Measurements from ENCODE around the gene SRCAP.
A peak's percentile ranks its signal among the peaks of the same experiment; 100 is the strongest.

The SRCAP gene

GRCh38 chr16:30746638-30747175 lies 47.7 kb downstream of the SRCAP start:
- no peak for DNase-seq
- Histone ChIP-seq H3K36me3 (peaks cover 6 to 32% (median 9%) of the 10 kb centered on the region in 3 donors), H3K9me3 (no peaks in the 10 kb centered on the region), H3K27me3 (no peaks in the 10 kb centered on the region), H3K4me1 (peaks cover 0 to 29% (median 12%) of the 10 kb centered on the region in 4 donors), H3K27ac (peak overlapping the region; percentile 67 to 84), H3K4me3 (no peak overlapping the region)
- intact Hi-C loops (cut with DNase I; ENCODE audit: low total_unique reads), result loop anchor here (10.0 kb wide), 1 partner anchor 58 kb away; no protein-coding TSS in a partner anchor
- no peak for TF ChIP-seq CTCF (IDR thresholded peaks at IDR 0.05)

GRCh38 chr16:30747331-30747730 lies 48.4 kb downstream of the SRCAP start:
- intact Hi-C loops (cut with DNase I; ENCODE audit: low total_unique reads), result loop anchor here (10.0 kb wide), 1 partner anchor 57 kb away; no protein-coding TSS in a partner anchor
- no peak for DNase-seq
- peaks cover 6 to 38% (median 9%) of the 10 kb centered on the region in 3 donors for H3K36me3 ChIP-seq

GRCh38 chr16:30747799-30748633 lies 49.0 kb downstream of the SRCAP start, which contains the start of gene PHKG2:
Gene PHKG2, plus strand, starts transcription at chr16:30748425. Its CDS starts 396 bp downstream, at chr16:30748821.
- DNase-seq, result peak; percentile 99 to 100
- TF ChIP-seq CTCF (IDR thresholded peaks at IDR 0.05), result peak in 1 of 2 experiments; percentile 6
- Histone ChIP-seq H3K4me1 (peaks cover 0 to 24% (median 9%) of the 10 kb centered on the region in 4 donors), H3K4me3 (peak within 1 kb of the TSS; percentile 89 to 99), H3K27ac (peak within 1 kb of the TSS; percentile 67 to 84), H3K9me3 (no peaks in the 10 kb centered on the region), H3K27me3 (no peaks in the 10 kb centered on the region), H3K36me3 (peaks cover 6 to 42% (median 9%) of the 10 kb centered on the region in 3 donors)
- intact Hi-C loops (cut with DNase I; ENCODE audit: low total_unique reads), result loop anchor here (10.0 kb wide), 1 partner anchor 57 kb away; no protein-coding TSS in a partner anchor

More at GRCh38 chr16:30747331-30747730, 48.4 kb downstream of the SRCAP start:
- no peaks in the 10 kb centered on the region for H3K27me3 ChIP-seq
- H3K4me3 ChIP-seq, result peak overlapping the region; percentile 89 to 99
- H3K27ac ChIP-seq, result peak overlapping the region; percentile 67 to 84
- no peaks in the 10 kb centered on the region for H3K9me3 ChIP-seq
- no peak for TF ChIP-seq CTCF (IDR thresholded peaks at IDR 0.05)
- H3K4me1 ChIP-seq, result peaks cover 0 to 24% (median 9%) of the 10 kb centered on the region in 4 donors

GRCh38 chr16:30748634-30749445 lies 49.9 kb downstream of the SRCAP start:
- intact Hi-C loops (cut with DNase I; ENCODE audit: low total_unique reads), result loop anchor here (10.0 kb wide), 1 partner anchor 56 kb away; no protein-coding TSS in a partner anchor

More at GRCh38 chr16:30748634-30749445, 49.9 kb downstream of the SRCAP start:
- Histone ChIP-seq H3K36me3 (peaks cover 6 to 46% (median 16%) of the 10 kb centered on the region in 3 donors), H3K4me3 (peak overlapping the region; percentile 89 to 99), H3K9me3 (no peaks in the 10 kb centered on the region), H3K27ac (peak overlapping the region; percentile 67 to 84), H3K27me3 (no peaks in the 10 kb centered on the region), H3K4me1 (peaks cover 0 to 24% (median 9%) of the 10 kb centered on the region in 4 donors)
- no peak for TF ChIP-seq CTCF (IDR thresholded peaks at IDR 0.05)
- DNase-seq, result no peak

Data from tibial artery (tissue), 4 donors.